Brain microvascular endothelial cell (primary cell): ENCODE results near the gene RPL21.

Source experiments
- DNase-seq: peaks from one replicate; pipeline ENCODE4 v3.0.0-alpha.2; 2020
- H3K27ac ChIP-seq: fragments of 250-450 bp; sonication (Bioruptor Pico); 2 replicates; pipeline ENCODE4 v1.5.1; 2020; ENCODE audit warnings: mild to moderate bottlenecking, moderate library complexity
- H3K27me3 ChIP-seq: fragments of 250-450 bp; sonication (Bioruptor Pico); replicated peaks from 2 replicates; pipeline ENCODE4 v1.5.1; 2020; ENCODE audit warnings: mild to moderate bottlenecking
- H3K36me3 ChIP-seq: fragments of 250-450 bp; sonication (Bioruptor Pico); replicated peaks from 2 replicates; pipeline ENCODE4 v1.5.1; 2020; ENCODE audit warnings: mild to moderate bottlenecking
- H3K4me3 ChIP-seq: 2 replicates; pipeline ENCODE4 v1.5.1; 2011; ENCODE audit warnings: low read depth, mild to moderate bottlenecking, control low read depth, low read length, moderate library complexity
- CTCF ChIP-seq: IDR thresholded peaks from 2 replicates; pipeline ENCODE4 v1.5.1; 2011; ENCODE audit warnings: low read depth, mild to moderate bottlenecking, moderate library complexity, low read length, control low read depth, inconsistent platforms; ENCODE audit errors: missing control alignments
- in situ Hi-C: cut with HindIII; loops from 2 replicates; pipeline ENCODE4 v1.10.0; 2017; ENCODE audit warnings: low sequenced_read_pairs, low pct_ligation_motif_present

RPL21 gene

DNA sequence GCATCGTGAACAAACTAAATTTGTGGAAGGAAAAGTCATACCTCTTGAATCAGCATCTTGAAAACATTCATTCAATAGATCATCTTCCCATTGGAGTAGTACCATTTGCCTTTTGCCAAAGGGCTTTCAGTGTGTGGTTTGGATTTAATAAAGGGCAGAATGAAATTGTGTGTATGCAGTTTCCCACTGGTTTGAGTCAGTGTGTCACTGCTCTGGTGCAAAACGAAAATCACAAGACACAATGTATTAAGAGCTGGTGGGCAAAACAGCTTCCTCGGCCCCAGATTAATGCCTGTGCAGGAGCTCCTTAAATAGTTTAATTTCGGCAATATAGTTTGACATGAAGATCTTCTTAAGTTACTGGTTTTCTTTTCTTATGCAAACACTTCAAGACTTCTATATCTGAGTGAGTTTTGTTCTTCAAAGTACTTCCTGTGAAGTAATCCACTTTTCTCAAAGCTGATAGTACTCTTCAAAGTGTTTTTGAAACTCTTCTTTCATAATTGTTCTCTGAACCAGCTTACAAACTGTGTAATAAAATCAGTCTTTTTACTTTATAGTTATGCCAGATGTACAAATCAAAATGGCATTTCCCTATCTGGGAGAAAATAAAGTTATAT lies 51.4 kb downstream of the RPL21 start:
- DNase-seq: no peak
- Histone ChIP-seq H3K27ac (no peak overlapping the region), H3K36me3 (no peaks in the 10 kb centered on the region), H3K27me3 (no peaks in the 10 kb centered on the region), H3K4me3 (no peak overlapping the region)
- in situ Hi-C loops: no loop called here
- no peak for TF ChIP-seq CTCF

DNA sequence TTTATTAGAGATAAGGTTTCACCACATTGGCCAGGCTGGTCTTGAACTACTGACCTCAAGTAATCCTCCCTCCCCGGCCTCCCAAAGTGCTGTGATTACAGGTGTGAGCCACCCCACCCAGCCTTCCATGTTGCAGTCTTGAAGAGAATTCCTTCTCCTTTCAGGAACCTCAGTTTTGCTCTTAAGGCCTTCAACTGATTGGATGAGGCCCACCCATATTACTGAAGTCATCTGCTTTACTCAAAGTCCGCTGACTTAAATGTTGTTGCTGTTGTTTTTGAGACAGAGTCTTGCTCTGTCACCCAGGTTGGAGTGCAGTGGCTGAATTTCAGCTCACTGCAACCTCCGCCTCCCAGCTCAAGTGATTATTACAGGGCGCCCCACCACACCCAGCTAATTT lies 52.7 kb downstream of the RPL21 start:
- in situ Hi-C loops: no loop called here
- no peak overlapping the region for H3K27ac ChIP-seq
- H3K4me3 ChIP-seq: no peak overlapping the region
- no peaks in the 10 kb centered on the region for H3K27me3 ChIP-seq
- no peak for TF ChIP-seq CTCF
- H3K36me3 ChIP-seq: no peaks in the 10 kb centered on the region
- no peak for DNase-seq

- no peak for TF ChIP-seq CTCF
- no peak for DNase-seq
- Histone ChIP-seq H3K36me3 (no peaks in the 10 kb centered on the region), H3K27ac (no peak overlapping the region), H3K4me3 (no peak overlapping the region), H3K27me3 (no peaks in the 10 kb centered on the region)
- in situ Hi-C loops: no loop called here
Observed at GRCh38 chr13:27304611-27305010, 53.3 kb downstream of the RPL21 start.
